ENCODE measurements around the gene AP2A2.
"Not testable (repeated sequence)": the region's sequence is repeated elsewhere in the genome, so short reads cannot be mapped to it uniquely, and the experiment has no call there.

The AP2A2 gene

DNA sequence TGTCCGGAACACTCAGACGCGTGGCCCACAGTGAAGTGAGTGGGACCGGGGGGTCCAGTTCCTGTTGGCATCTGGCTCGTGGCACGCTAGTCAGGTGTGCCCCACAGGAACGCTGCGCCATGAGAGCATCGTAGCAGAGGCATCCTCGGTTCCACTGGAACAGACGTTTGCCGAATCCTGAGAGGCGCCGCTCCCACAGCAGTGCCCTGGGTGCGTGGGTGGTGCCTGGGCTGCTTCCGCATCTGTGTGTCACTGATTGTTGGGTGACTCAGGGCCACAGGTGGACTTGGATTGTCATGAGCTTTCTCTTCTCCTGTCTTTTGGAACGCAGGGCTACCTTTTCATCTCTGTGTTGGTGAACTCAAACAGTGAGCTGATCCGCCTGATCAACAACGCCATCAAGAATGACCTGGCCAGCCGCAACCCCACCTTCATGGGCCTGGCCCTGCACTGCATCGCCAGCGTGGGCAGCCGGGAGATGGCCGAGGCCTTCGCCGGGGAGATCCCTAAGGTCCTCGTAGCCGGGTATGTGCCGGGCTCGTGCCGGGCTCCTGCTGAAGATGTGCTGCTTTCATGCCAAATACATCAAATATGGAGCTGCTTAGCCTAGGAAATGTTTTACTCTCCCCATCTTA, 46.2 kb downstream of the AP2A2 start:
- Histone ChIP-seq H3K4me2 (ENCODE audit: low read length) (no peak overlapping the region), H3K9ac (ENCODE audit: low read depth, low read length) (no peak overlapping the region), H3K9me3 (replicated peaks; ENCODE audit: low read length) (no peaks in the 10 kb centered on the region), H3K4me3 (ENCODE audit: low read length) (no peak overlapping the region), H3K4me1 (ENCODE audit: control insufficient read depth, insufficient read depth, low read length) (peaks cover 4% of the 10 kb centered on the region), H3K27me3 (ENCODE audit: control insufficient read depth, insufficient read depth, low read length) (no peaks in the 10 kb centered on the region), H3K36me3 (ENCODE audit: insufficient read depth, low read length) (peaks cover 35% of the 10 kb centered on the region)

DNA sequence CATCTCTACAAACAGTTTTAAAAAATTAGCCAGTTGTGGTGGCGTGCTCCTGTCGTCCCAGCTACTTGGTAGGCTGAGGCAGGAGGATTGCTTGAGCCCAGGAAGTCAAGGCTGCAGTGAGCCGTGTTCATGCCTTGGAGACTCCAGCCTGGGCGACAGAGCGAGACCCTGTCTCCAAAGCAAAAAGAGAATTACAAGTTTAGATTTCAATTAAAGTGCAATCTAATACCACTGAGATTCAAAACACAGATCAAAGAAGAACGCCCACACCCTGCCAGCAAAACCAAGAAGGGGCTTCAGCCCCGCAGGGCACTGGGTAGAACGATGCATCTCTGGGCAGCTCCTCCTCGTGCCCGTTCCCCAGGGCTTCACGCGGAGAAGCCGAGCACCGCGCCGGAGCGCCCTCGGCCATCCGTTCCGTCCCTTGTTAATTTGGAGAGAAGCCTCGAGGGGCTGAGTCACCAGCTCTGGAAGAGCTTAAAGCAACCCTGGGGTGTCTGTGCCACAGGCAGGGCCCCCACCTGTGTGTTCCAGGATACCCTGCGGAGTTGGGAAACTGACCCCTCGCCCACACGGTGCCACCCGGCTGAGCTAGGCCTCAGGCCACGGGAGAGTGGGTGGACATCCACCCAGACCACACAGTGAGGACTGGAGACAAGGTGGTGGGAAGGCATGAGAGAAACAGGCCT, 47.0 kb downstream of the AP2A2 start:
- peaks cover 43% of the 10 kb centered on the region for H3K36me3 ChIP-seq (ENCODE audit: insufficient read depth, low read length)
- no peaks in the 10 kb centered on the region for H3K9me3 ChIP-seq (replicated peaks; ENCODE audit: low read length)
- peaks cover 4% of the 10 kb centered on the region for H3K4me1 ChIP-seq (ENCODE audit: control insufficient read depth, insufficient read depth, low read length)
- H3K4me3 ChIP-seq (ENCODE audit: low read length), result no peak overlapping the region
- no peak overlapping the region for H3K4me2 ChIP-seq (ENCODE audit: low read length)
- H3K9ac ChIP-seq (ENCODE audit: low read depth, low read length), result no peak overlapping the region
- H3K27me3 ChIP-seq (ENCODE audit: control insufficient read depth, insufficient read depth, low read length), result no peaks in the 10 kb centered on the region

DNA sequence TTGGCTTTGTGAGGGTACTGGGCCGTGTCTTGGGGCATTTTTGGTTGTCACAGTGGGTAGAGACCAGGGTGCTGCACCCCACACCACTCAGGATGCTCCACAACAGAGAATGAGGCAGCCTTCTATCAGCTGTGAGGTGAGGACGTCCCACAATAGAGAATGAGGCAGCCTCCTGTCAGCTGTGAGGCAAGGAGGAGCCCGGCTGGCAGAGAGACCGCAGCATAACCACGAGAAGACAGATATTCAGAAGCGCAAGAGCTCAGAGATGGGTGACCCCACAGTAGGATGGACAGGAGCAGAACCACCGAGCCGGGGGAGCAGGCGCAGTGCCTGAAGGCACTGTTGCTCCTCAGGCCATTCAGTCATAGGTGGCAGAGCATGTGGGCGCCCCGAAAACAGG, 47.6 kb downstream of the AP2A2 start:
- H3K4me1 ChIP-seq (ENCODE audit: control insufficient read depth, insufficient read depth, low read length), result peaks cover 4% of the 10 kb centered on the region
- no peak overlapping the region for H3K4me2 ChIP-seq (ENCODE audit: low read length)
- no peaks in the 10 kb centered on the region for H3K27me3 ChIP-seq (ENCODE audit: control insufficient read depth, insufficient read depth, low read length)
- H3K36me3 ChIP-seq (ENCODE audit: insufficient read depth, low read length), result peaks cover 47% of the 10 kb centered on the region
- no peaks in the 10 kb centered on the region for H3K9me3 ChIP-seq (replicated peaks; ENCODE audit: low read length)
- no peak overlapping the region for H3K4me3 ChIP-seq (ENCODE audit: low read length)
- H3K9ac ChIP-seq (ENCODE audit: low read depth, low read length), result no peak overlapping the region

DNA sequence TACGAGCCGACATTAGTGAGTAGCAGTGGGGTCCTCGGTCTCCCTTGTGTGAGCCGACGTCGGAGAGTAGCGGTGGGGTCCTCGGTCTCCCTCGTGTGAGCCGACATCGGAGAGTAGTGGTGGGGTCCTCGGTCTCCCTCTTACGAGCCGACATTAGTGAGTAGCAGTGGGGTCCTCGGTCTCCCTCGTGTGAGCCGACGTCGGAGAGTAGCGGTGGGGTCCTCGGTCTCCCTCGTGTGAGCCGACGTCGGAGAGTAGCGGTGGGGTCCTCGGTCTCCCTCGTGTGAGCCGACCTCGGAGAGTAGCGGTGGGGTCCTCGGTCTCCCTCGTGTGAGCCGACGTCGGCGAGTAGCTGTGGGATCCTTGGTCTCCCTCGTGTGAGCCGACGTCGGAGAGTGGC, 49.7 kb downstream of the AP2A2 start:
- not testable (repeated sequence) for H3K27me3 ChIP-seq (ENCODE audit: control insufficient read depth, insufficient read depth, low read length); H3K4me2 ChIP-seq (ENCODE audit: low read length); H3K9me3 ChIP-seq (replicated peaks; ENCODE audit: low read length); H3K4me3 ChIP-seq (ENCODE audit: low read length); H3K9ac ChIP-seq (ENCODE audit: low read depth, low read length); H3K4me1 ChIP-seq (ENCODE audit: control insufficient read depth, insufficient read depth, low read length)
- peaks cover 48% of the 10 kb centered on the region for H3K36me3 ChIP-seq (ENCODE audit: insufficient read depth, low read length)

DNA sequence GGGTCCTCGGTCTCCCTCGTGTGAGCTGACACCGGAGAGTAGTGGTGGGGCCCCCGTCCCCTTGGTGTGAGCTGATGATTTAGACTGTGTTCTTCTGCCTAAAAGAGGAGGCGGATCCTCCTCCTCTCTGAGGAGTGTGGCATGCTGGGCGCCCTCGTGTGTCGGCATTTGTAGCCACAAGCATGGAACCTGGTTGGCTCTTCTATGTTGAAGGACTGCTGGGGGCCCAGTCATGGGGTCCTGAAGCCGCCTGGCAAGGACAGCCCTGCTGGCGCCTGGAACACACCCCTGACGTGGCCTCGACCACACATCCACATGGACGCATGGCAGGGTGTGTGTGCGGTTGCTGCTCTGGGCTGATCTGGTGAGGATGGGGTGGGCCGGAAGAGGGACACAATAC, 50.2 kb downstream of the AP2A2 start:
- Histone ChIP-seq H3K36me3 (ENCODE audit: insufficient read depth, low read length) (peaks cover 47% of the 10 kb centered on the region), H3K9me3 (replicated peaks; ENCODE audit: low read length) (no peaks in the 10 kb centered on the region), H3K4me2 (ENCODE audit: low read length) (no peak overlapping the region), H3K4me1 (ENCODE audit: control insufficient read depth, insufficient read depth, low read length) (peaks cover 7% of the 10 kb centered on the region), H3K27me3 (ENCODE audit: control insufficient read depth, insufficient read depth, low read length) (no peaks in the 10 kb centered on the region), H3K9ac (ENCODE audit: low read depth, low read length) (no peak overlapping the region), H3K4me3 (ENCODE audit: low read length) (no peak overlapping the region)

DNA sequence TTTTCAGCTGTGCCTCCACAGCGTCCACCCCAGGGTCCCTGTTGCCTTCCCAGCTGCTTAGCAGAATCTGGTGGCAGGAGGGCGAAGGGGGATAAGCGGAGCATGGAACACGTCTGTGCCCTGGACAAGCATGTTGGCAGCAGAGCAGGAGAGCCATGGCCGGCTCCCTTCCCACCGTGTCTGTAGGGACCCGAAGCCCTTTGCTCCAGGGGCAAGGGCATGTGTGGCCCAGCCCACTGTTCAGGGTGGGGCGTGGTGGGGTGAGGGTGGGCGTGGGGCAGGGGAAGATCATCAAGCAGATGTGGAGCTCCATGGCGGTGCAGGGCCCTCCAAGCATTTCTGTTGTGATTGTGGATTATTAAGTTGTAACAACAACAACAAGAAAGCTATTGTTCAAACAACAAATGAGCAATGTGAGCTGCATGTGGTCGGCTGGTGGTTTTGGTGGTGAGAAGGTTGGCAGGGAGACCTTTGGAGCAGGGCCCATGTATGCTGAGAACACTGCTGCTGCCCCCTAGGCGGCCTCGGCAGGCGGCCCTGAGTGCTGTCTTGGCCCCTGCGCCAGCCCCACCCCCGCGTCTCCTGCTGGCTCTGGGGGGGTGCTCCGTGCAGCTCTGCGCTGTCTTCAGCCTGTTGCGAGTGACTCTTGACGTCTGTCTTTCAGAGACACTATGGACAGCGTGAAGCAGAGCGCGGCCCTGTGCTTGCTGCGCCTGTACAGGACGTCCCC, 50.9 kb downstream of the AP2A2 start:
- peaks cover 13% of the 10 kb centered on the region for H3K4me1 ChIP-seq (ENCODE audit: control insufficient read depth, insufficient read depth, low read length)
- no peak overlapping the region for H3K4me3 ChIP-seq (ENCODE audit: low read length)
- no peaks in the 10 kb centered on the region for H3K9me3 ChIP-seq (replicated peaks; ENCODE audit: low read length)
- no peak overlapping the region for H3K4me2 ChIP-seq (ENCODE audit: low read length)
- no peak overlapping the region for H3K9ac ChIP-seq (ENCODE audit: low read depth, low read length)
- no peaks in the 10 kb centered on the region for H3K27me3 ChIP-seq (ENCODE audit: control insufficient read depth, insufficient read depth, low read length)
- peaks cover 52% of the 10 kb centered on the region for H3K36me3 ChIP-seq (ENCODE audit: insufficient read depth, low read length)

DNA sequence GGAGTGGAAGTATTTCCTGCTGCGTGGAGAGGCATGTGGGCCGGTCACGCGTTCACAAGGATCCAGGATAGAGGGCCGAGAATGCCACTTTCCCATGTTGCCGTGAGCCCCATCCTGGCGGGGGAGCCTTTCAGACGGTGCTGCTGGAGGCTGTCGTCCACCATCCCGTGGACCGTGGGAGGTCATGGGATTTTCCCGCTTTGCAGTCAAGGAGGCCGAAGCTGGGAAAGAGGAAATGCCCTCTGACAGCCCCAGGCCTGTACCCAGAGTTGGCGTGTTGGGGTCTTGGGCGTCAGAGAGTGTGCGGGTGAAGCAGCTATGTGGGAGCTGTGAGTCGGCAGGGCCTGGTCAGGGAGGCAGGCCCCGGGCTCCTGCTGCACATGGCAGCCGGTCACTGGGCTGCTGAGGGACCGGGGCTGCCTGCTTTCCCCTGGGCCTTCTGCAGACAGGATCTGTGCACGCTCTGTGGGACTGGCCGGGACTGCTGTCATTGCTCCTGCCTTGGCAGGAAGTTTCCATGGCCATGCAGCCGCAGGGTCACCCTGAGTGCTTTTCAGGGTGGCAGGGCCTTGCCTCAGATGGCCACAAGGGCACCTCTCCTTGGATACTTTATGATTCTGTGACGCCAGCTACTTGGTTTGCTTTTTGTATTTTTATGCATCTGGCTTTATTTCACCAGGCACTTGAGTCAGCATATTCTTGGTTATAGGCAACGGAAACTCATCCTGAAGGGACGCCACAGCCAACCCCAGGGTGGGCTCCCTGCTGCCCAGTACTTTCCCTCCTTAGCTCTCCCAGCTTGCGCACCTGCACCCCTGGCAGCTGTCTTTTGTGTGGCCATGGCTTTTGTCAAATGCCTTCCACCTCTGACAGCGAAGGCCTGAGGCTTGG, 52.4 kb downstream of the AP2A2 start:
- H3K4me1 ChIP-seq (ENCODE audit: control insufficient read depth, insufficient read depth, low read length), result peaks cover 13% of the 10 kb centered on the region
- no peak overlapping the region for H3K4me2 ChIP-seq (ENCODE audit: low read length)
- no peaks in the 10 kb centered on the region for H3K9me3 ChIP-seq (replicated peaks; ENCODE audit: low read length)
- H3K4me3 ChIP-seq (ENCODE audit: low read length), result no peak overlapping the region
- peaks cover 44% of the 10 kb centered on the region for H3K36me3 ChIP-seq (ENCODE audit: insufficient read depth, low read length)
- H3K9ac ChIP-seq (ENCODE audit: low read depth, low read length), result no peak overlapping the region
- no peaks in the 10 kb centered on the region for H3K27me3 ChIP-seq (ENCODE audit: control insufficient read depth, insufficient read depth, low read length)

DNA sequence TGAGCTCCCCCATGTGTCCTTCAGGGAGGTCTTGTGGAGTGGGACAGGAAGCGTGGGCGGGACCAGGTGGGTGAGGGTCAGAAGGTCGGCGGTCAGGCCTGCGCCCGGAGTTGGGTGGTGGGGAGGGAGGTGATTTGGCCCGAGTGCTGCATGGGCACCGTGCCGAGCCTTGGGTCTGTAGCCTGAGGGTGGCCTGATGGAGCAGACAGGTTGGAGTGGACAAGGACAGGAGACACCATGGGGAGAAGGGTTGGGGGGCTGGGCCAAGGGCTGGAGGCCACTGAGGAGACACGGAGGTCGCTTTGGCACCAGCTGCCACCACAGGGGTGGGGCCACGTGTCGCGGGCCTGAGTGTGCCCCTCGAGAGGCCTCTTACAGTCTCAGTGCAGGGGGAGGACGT, 53.1 kb downstream of the AP2A2 start:
- Histone ChIP-seq H3K36me3 (ENCODE audit: insufficient read depth, low read length) (peaks cover 45% of the 10 kb centered on the region), H3K4me3 (ENCODE audit: low read length) (no peak overlapping the region), H3K4me2 (ENCODE audit: low read length) (no peak overlapping the region), H3K4me1 (ENCODE audit: control insufficient read depth, insufficient read depth, low read length) (peaks cover 13% of the 10 kb centered on the region), H3K27me3 (ENCODE audit: control insufficient read depth, insufficient read depth, low read length) (no peaks in the 10 kb centered on the region), H3K9me3 (replicated peaks; ENCODE audit: low read length) (no peaks in the 10 kb centered on the region), H3K9ac (ENCODE audit: low read depth, low read length) (no peak overlapping the region)

DNA sequence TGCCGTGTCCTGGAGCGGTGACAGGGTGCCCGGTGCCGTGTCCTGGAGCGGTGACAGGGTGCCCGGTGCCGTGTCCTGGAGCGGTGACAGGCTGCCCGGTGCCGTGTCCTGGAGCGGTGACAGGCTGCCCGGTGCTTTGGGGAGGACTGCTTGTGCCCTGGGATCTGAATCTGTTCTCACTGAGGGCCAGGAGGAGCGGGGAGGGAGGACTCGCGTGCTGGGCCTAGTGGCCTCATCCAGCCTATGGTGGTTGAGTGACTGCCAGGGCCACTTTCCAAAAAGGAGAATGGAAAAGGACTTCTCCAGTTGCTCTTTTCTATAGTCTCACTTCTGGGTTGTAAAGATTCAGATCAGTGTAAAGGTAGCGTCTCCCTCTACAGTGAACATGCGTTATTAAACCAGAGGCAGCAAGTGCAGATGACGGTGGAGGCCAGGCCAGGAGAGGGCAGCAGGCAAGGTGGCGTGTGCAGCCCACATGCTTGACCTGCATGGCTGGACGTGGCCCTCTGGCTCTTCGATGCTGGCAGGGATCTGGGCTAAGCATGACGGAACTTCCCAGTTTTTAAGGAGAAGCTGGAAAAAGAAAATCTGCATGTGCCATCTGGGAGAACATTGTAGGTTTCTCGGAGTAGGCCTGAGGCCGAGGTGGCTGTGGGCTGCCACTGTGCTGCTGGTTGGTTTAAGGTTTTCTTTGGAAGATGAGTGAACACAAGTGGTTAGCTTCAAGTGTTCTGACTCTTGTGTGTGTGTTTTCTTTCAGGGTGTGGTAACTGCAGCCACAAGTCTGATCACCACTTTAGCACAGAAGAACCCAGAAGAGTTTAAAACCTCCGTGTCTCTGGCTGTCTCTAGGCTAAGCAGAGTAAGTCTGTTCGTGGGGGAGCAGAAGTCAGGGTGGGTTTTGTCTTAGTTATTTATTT, 55.0 kb downstream of the AP2A2 start:
- H3K4me1 ChIP-seq (ENCODE audit: control insufficient read depth, insufficient read depth, low read length), result peaks cover 13% of the 10 kb centered on the region
- H3K9ac ChIP-seq (ENCODE audit: low read depth, low read length), result no peak overlapping the region
- no peaks in the 10 kb centered on the region for H3K9me3 ChIP-seq (replicated peaks; ENCODE audit: low read length)
- no peak overlapping the region for H3K4me3 ChIP-seq (ENCODE audit: low read length)
- H3K36me3 ChIP-seq (ENCODE audit: insufficient read depth, low read length), result peaks cover 57% of the 10 kb centered on the region
- no peak overlapping the region for H3K4me2 ChIP-seq (ENCODE audit: low read length)
- no peaks in the 10 kb centered on the region for H3K27me3 ChIP-seq (ENCODE audit: control insufficient read depth, insufficient read depth, low read length)

DNA sequence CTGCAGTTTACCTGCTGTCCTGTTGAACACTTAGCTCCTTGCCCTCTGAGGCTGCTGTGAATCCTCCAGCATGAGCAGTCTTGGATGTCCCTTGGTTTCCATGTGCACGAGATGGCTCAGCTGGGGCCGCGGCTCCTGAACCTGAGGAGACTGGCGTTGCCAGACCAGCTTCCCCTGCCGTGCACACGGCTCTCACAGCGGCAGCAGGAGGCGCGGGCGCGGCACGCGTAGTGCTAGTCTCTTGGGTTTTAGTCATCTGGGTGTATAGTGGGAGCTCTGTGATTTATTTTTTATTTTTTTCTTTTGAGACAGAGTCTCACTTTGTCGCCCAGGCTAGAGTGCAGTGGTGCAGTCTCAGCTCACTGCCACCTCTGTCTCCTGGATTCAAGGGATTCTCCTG, 56.1 kb downstream of the AP2A2 start:
- Histone ChIP-seq H3K27me3 (ENCODE audit: control insufficient read depth, insufficient read depth, low read length) (no peaks in the 10 kb centered on the region), H3K36me3 (ENCODE audit: insufficient read depth, low read length) (peaks cover 63% of the 10 kb centered on the region)

More for the DNA sequence above, 56.1 kb downstream of the AP2A2 start:
- Histone ChIP-seq H3K4me1 (ENCODE audit: control insufficient read depth, insufficient read depth, low read length) (peaks cover 10% of the 10 kb centered on the region), H3K4me3 (ENCODE audit: low read length) (no peak overlapping the region), H3K4me2 (ENCODE audit: low read length) (no peak overlapping the region), H3K9ac (ENCODE audit: low read depth, low read length) (no peak overlapping the region), H3K9me3 (replicated peaks; ENCODE audit: low read length) (no peaks in the 10 kb centered on the region)

Measured in skeletal muscle satellite cell (primary cell).